BLaER1 treated with 17β-estradiol and CSF1 and Interleukin-3, amounts not matched to agents 10 nM and 100 nM (cell line): Measurements from ENCODE around the gene B3GNT2.
A peak's percentile ranks its signal among the peaks of the same experiment; 100 is the strongest.

Source experiments
- H3K27ac ChIP-seq, 11 experiments: shearing (Covaris generic); formaldehyde crosslinking; 2 replicates each; pipeline ENCODE4 v1.8.1; 2022
- H3K27me3 ChIP-seq, 11 experiments: shearing (Covaris generic); formaldehyde crosslinking; 2 replicates each; pipeline ENCODE4 v1.8.1; 2022
- H3K36me3 ChIP-seq, 11 experiments: shearing (Covaris generic); formaldehyde crosslinking; 2 replicates each; pipeline ENCODE4 v1.8.1; 2022
- H3K4me1 ChIP-seq, 10 experiments: shearing (Covaris generic); formaldehyde crosslinking; 2 replicates each; pipeline ENCODE4 v1.8.1; 2022
- H3K4me2 ChIP-seq, 11 experiments: shearing (Covaris generic); formaldehyde crosslinking; 2 replicates each; pipeline ENCODE4 v1.8.1; 2022
- H3K4me3 ChIP-seq, 10 experiments: shearing (Covaris generic); formaldehyde crosslinking; 2 replicates each; pipeline ENCODE4 v1.8.1; 2022
- H3K9ac ChIP-seq, 11 experiments: shearing (Covaris generic); formaldehyde crosslinking; 2 replicates each; pipeline ENCODE4 v1.8.1; 2022
- H3K9me3 ChIP-seq, 11 experiments: shearing (Covaris generic); formaldehyde crosslinking; replicated peaks in 1 of 11; 2 replicates each; pipeline ENCODE4 v1.8.1; 2022
- H4K20me1 ChIP-seq, 11 experiments: shearing (Covaris generic); formaldehyde crosslinking; 2 replicates each; pipeline ENCODE4 v1.8.1; 2022
- Cebpa-rat ChIP-seq, 11 experiments: shearing (Covaris generic); IDR thresholded peaks; 2 replicates each; pipeline ENCODE4 v1.8.1; 2022

Gene B3GNT2

DNA sequence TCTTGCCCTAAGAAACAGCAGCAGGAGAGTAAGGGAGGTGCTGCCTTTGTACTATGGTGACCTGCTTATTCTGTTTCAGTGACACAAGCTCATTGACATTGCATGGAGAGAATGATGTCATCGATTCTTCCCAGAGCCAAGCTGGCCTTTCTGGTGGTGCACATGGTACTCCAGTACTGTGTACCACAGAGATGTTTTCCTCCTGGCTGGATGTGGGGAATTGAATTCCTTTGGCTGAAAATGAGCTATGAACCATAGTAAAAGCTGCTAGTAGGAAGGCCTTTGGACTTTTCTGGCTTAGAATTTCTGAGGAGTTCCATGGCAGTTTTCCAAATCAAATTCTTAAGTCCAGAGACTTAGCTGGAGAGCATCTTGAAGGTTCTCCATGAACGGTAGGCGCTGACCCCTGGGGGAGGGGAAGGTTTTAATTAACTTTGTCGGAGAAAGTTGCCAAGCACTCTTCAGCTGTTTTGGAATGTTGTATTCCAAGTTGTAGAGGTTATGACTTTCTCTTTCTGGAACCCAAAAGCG, 17.1 kb upstream of the B3GNT2 start:
- TF ChIP-seq Cebpa-rat (IDR thresholded peaks at IDR 0.05) = no peak
- Histone ChIP-seq H3K4me1 (peaks cover 22 to 74% (median 36%) of the 10 kb centered on the region in 10 experiments; a peak in 19 of 20 replicates), H3K4me2 (peak overlapping the region in 5 of 11 experiments; percentile 4 to 78 (median 17); a peak in 5 of 22 replicates), H3K36me3 (no peaks in the 10 kb centered on the region), H4K20me1 (no peaks in the 10 kb centered on the region), H3K9ac (no peak overlapping the region), H3K27me3 (no peaks in the 10 kb centered on the region), H3K9me3 (peaks cover 0 to 2% (median 0%) of the 10 kb centered on the region in 11 experiments; a peak in 1 of 22 replicates), H3K27ac (no peak overlapping the region), H3K4me3 (no peak overlapping the region)

DNA sequence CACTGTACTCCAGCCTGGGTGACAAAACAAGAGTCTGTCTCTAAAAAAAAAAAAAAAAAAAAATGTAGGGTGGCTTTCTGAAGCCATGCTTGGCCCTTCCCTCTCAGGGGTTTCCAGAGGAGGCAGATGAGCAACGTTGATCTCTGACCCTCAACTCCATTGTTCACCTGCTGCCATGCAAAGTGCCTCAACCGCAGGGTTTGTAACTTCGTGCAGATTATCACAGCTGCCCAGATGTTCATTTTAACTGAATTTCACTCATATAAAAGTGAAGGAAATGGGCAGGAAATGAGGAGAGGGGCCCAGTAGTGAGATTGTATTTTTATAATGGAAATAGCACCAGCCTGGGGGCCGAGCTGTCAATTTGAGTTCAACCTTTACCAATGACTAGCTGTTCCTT, 14.9 kb upstream of the B3GNT2 start:
- Histone ChIP-seq H3K36me3 (no peaks in the 10 kb centered on the region), H3K27ac (peak overlapping the region in 6 of 11 experiments; percentile 26 to 74 (median 60); a peak in 11 of 22 replicates), H3K4me2 (peak overlapping the region; percentile 30 to 87 (median 68)), H3K9me3 (peaks cover 0 to 24% (median 11%) of the 10 kb centered on the region in 11 experiments; a peak in 15 of 22 replicates), H3K4me3 (peak overlapping the region in 1 of 10 experiments; percentile 1; a peak in 2 of 20 replicates), H3K9ac (peak overlapping the region in 3 of 11 experiments; percentile 42 to 62 (median 56); a peak in 4 of 22 replicates), H3K27me3 (no peaks in the 10 kb centered on the region), H4K20me1 (no peaks in the 10 kb centered on the region), H3K4me1 (peaks cover 31 to 79% (median 41%) of the 10 kb centered on the region in 10 experiments)
- no peak for TF ChIP-seq Cebpa-rat (IDR thresholded peaks at IDR 0.05)

DNA sequence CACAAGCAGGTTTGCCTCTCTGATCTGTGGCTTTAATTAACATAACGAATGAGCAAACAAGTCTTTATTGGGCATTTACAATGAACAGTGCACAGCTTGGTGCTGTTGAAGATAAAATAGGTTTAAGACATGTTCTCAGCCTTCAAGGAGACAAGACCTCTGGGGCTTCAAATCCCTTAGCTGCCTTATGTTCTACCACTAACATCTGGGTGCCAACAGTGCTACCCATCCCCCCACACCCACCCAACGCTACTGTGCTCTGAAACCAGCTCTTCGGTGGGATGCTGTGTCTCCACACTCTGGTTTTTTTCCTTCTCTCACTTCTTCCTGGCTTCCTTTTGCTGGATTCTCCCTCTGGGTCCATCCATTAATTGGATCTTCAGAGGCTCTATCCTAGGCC, 14.1 kb upstream of the B3GNT2 start:
- Histone ChIP-seq H3K4me1 (peaks cover 31 to 76% (median 46%) of the 10 kb centered on the region in 10 experiments), H3K27me3 (no peaks in the 10 kb centered on the region), H3K9me3 (peaks cover 0 to 30% (median 14%) of the 10 kb centered on the region in 11 experiments; a peak in 15 of 22 replicates), H3K27ac (peak overlapping the region in 8 of 11 experiments; percentile 3 to 74 (median 52); a peak in 12 of 22 replicates), H4K20me1 (no peaks in the 10 kb centered on the region), H3K4me2 (peak overlapping the region; percentile 29 to 87 (median 68)), H3K36me3 (no peaks in the 10 kb centered on the region), H3K4me3 (peak overlapping the region in 2 of 10 experiments; percentile 1 to 43; a peak in 3 of 20 replicates), H3K9ac (peak overlapping the region in 4 of 11 experiments; percentile 21 to 62 (median 49); a peak in 7 of 22 replicates)
- no peak for TF ChIP-seq Cebpa-rat (IDR thresholded peaks at IDR 0.05)

DNA sequence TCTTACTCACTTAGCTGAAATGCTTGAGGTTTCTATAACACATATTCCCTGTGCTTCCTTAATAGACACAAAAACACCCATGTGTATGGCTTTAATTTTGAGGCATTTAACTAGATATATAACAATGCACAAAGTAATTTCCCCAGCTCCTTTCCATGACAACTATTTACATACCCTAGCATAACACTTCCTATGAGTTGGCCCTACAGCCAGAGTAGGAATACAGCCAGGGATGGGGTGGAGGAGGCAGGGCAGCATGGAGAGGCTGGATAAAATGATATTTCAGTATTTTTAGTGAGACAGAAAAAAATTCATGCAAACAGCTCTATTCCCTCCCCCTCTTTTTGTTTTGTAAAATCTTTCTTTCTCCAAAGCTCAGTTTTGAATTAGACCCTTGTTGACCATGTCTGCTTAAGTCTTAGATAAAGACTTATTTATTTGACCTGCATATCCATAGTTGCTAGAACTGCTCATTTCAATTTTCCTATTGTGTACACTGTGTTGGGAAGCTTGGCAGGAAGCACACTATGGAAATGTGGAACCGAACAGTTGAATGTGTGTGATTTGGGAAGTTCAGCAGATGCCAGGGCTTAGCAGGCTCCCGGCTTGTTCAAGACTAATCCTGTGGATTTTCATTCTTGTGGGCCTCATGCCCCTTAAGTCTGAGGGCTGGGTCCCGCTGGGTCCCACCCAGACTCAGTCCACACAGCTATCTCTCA, 11.2 kb upstream of the B3GNT2 start:
- Histone ChIP-seq H3K9me3 (peaks cover 0 to 30% (median 14%) of the 10 kb centered on the region in 11 experiments; a peak in 15 of 22 replicates), H3K4me2 (peak overlapping the region in 4 of 11 experiments; percentile 7 to 73 (median 63); a peak in 6 of 22 replicates), H3K4me3 (no peak overlapping the region), H3K27ac (no peak overlapping the region), H4K20me1 (no peaks in the 10 kb centered on the region), H3K27me3 (no peaks in the 10 kb centered on the region), H3K4me1 (peaks cover 31 to 61% (median 47%) of the 10 kb centered on the region in 10 experiments), H3K9ac (no peak overlapping the region), H3K36me3 (no peaks in the 10 kb centered on the region)
- no peak for TF ChIP-seq Cebpa-rat (IDR thresholded peaks at IDR 0.05)

DNA sequence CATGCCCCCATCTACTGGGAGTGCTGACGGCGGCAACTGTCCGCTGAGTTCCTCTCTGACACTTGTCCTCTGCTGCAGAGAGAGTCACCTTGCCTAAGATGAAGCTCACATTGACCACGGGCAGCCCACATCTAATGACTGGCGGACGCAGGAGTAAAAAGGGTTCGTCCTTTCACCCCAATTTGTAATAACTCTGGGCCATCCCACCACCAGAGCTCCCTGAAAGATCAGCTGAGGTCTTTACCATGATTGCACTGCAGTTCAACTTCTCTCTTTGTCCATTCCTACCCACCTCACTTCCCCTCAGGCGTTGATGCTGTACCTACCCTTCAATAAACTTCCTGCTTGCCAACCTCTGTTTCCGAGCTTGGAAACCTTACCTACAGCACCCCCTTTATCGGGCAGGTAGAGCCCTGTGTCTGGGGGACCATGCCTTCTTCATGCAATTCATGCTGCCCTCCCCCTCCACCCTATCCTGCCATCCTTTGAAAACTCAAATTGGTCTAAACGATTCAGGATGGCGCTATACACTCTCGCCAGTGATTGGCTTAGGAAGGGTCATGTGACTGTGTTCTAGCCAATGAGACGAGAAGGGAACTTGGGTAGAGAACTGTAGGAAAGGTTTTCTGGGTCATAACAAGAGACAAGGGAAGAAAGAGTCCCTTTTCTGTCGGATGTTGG, 10.3 kb upstream of the B3GNT2 start:
- H4K20me1 ChIP-seq = no peaks in the 10 kb centered on the region
- no peaks in the 10 kb centered on the region for H3K36me3 ChIP-seq
- peaks cover 0 to 30% (median 14%) of the 10 kb centered on the region in 11 experiments; a peak in 15 of 22 replicates for H3K9me3 ChIP-seq
- no peak for TF ChIP-seq Cebpa-rat (IDR thresholded peaks at IDR 0.05)
- peak overlapping the region in 3 of 11 experiments; percentile 54 to 73 (median 72); a peak in 6 of 22 replicates for H3K4me2 ChIP-seq
- peak overlapping the region in 3 of 11 experiments; percentile 30 to 57 (median 31); a peak in 4 of 22 replicates for H3K27ac ChIP-seq
- no peak overlapping the region for H3K4me3 ChIP-seq
- H3K27me3 ChIP-seq = no peaks in the 10 kb centered on the region
- no peak overlapping the region for H3K9ac ChIP-seq
- H3K4me1 ChIP-seq = peaks cover 24 to 67% (median 42%) of the 10 kb centered on the region in 10 experiments

DNA sequence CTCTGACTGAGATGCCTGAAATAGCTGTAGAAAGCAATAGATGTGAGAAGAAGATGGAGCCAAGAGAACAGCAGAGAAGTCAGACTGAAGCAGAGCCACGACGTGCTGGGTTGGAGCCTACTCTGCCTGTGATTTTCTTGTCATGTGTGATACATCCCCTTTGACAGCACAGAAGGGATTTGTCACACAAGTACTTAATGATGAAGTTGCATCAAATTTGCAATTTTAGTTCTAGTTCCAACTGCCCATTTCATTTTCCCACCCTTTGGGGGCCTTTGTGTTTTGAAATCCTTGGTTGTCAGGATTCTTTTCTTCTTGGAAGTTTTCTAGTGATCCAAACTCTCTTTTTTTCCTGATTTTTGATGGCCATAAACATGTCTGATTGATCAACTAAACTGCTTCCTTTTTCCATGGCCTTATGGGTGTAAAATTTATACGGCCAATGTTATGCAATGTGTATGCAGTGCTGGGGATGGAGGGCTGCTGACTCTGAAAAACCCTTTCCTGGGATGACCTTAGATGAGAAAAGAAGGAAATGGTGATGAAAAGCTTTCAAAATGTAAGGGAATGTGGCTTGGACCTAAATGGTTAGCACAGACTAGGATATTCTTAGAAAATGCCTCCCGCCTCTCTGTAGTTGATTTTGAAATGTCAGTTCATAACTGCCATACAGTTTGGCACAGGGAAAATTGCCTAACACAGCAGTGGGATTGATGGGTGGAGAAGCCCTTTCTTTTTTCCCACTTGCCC, 9.6 kb upstream of the B3GNT2 start:
- TF ChIP-seq Cebpa-rat (IDR thresholded peaks at IDR 0.05) = peak in 1 of 11 experiments; percentile 25; a peak in 1 of 22 replicates
- Histone ChIP-seq H3K27me3 (no peaks in the 10 kb centered on the region), H3K4me3 (no peak overlapping the region), H3K36me3 (no peaks in the 10 kb centered on the region), H3K27ac (peak overlapping the region in 3 of 11 experiments; percentile 30 to 57 (median 31); a peak in 4 of 22 replicates), H4K20me1 (no peaks in the 10 kb centered on the region), H3K4me2 (peak overlapping the region in 4 of 11 experiments; percentile 39 to 73 (median 63); a peak in 7 of 22 replicates), H3K9me3 (peaks cover 0 to 30% (median 14%) of the 10 kb centered on the region in 11 experiments; a peak in 15 of 22 replicates), H3K4me1 (peaks cover 16 to 64% (median 35%) of the 10 kb centered on the region in 10 experiments), H3K9ac (no peak overlapping the region)

DNA sequence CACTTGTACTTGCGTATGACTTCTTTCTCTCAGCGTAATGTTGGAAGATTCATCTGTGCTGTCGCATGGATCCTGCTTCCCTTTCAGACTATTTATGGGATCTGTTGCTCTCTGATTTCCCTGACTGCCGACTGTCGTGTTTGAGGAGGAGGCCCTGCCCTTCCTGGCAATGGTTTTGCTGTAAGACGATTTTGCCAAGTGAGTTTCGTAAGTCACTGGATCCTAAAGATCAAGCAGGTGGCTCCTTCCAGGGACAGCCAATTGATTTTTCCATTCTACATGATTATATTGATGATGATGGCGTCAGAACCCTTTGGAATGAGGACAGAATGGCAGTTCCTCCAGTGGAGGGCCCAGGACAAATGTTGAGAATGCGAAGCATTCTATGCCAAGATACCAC, 8.7 kb upstream of the B3GNT2 start:
- TF ChIP-seq Cebpa-rat (IDR thresholded peaks at IDR 0.05) = no peak
- H3K27me3 ChIP-seq = no peaks in the 10 kb centered on the region

DNA sequence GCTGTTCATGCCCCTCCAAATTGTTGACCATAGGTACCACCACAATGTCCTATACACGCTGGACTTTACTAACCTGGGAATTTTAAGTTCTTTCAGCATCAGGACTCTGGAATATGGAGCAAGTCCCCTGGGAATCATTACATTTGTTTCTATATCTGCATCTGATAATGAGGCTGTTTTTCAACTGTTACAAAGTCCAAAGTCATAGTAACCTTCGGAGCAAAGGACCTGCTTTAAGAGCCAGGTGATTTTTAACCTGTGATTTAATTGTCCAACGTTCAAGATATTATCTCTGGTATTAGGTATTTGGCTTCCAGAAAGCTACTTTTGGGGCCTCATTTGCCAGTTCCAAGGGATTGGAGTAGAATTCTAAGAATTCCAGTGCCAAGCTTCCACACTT, 7.5 kb upstream of the B3GNT2 start:
- Histone ChIP-seq H3K4me2 (peak overlapping the region in 1 of 11 experiments; percentile 73; a peak in 2 of 22 replicates), H3K4me1 (peaks cover 13 to 75% (median 30%) of the 10 kb centered on the region in 10 experiments), H3K27me3 (no peaks in the 10 kb centered on the region), H3K9ac (no peak overlapping the region), H3K27ac (no peak overlapping the region), H4K20me1 (no peaks in the 10 kb centered on the region), H3K4me3 (no peak overlapping the region), H3K36me3 (no peaks in the 10 kb centered on the region), H3K9me3 (peaks cover 0 to 30% (median 14%) of the 10 kb centered on the region in 11 experiments; a peak in 15 of 22 replicates)
- no peak for TF ChIP-seq Cebpa-rat (IDR thresholded peaks at IDR 0.05)

More for the DNA sequence above, 8.7 kb upstream of the B3GNT2 start:
- Histone ChIP-seq H3K4me1 (peaks cover 8 to 64% (median 28%) of the 10 kb centered on the region in 10 experiments), H3K36me3 (no peaks in the 10 kb centered on the region), H3K4me2 (peak overlapping the region in 3 of 11 experiments; percentile 54 to 73 (median 72); a peak in 6 of 22 replicates), H3K27ac (peak overlapping the region in 3 of 11 experiments; percentile 31 to 56 (median 53); a peak in 3 of 22 replicates), H3K9ac (no peak overlapping the region), H3K9me3 (peaks cover 0 to 30% (median 14%) of the 10 kb centered on the region in 11 experiments; a peak in 15 of 22 replicates), H3K4me3 (no peak overlapping the region), H4K20me1 (no peaks in the 10 kb centered on the region)
